Spleen (tissue), 7 donors: Measurements from ENCODE around the gene ASTN1.

Experiments
- CTCF ChIP-seq, 11 experiments: fragments of 200-600 bp in 7 of 11; fragments of 450-650 bp in 4 of 11; sonication (generic) in 4 of 11; IDR thresholded peaks in 8 of 11; conservative IDR thresholded peaks in 3 of 11; 1 replicate in 7 of 11; 2 replicates in 4 of 11; pipeline versions ENCODE4 v1.4.0 to v1.8.0; 2016 to 2021; ENCODE audit warnings: antibody characterized with exemption in 11 of 11, inconsistent platforms in 4 of 11, mild to moderate bottlenecking in 1 of 11
- POLR2A ChIP-seq, 3 donors: fragments of 450-650 bp; IDR thresholded peaks; one replicate each; pipeline ENCODE4 v1.5.1; 2017; ENCODE audit warnings: antibody characterized with exemption in 3 of 3, mild to moderate bottlenecking in 1 of 3
- POLR2AphosphoS5 ChIP-seq, 3 donors: sonication (generic); formaldehyde crosslinking; IDR thresholded peaks; one replicate each; pipeline ENCODE4 v1.5.1; 2017; ENCODE audit warnings: antibody characterized with exemption in 3 of 3
- donor health status: DM: no; HTN: no; CAD: no; lungs with moderate emphysema.
- donor health status: DM: no; HTN: no; CAD: no.
- donor health status: DM: no; HTN: no; CAD: no.

DNA sequence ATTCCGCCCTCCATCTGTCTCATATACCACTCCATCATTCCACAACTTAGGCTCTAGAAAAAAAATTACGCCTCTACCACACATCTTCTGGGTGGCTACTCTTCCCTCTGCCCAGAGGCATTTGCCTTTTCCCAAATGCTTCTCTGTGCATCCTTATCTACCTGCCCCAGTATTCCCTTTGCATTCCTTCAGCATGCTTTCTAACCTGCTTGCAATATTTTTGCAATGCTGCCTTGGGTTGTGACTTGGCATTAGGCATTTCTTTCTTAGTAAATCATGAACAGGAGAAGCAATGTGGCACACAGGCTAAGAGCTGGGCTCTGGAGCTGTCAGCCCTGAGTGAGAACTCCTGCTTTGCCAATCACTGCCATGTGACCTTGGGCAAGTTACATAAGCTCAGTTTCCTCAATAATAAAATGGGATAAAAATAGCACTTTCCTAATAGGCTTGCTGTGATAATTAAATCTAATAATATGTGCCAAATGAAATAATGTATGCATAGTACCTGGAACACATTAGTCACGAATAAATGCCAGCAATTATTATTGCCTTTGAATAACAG is 276.0 kb downstream of the ASTN1 start:
- TF ChIP-seq CTCF (IDR thresholded peaks at IDR 0.05 in 8 of 11, conservative IDR thresholded peaks at IDR 0.05 in 3 of 11) = no peak
- no peak for TF ChIP-seq POLR2A (IDR thresholded peaks at IDR 0.05)
- TF ChIP-seq POLR2AphosphoS5 (IDR thresholded peaks at IDR 0.05) = no peak
